ENCODE measurements around the gene PTGR3. TPM values are rescaled to one million over a fixed set of nuclear protein-coding genes. Genes with fewer than 3 reads are reported as not detected.

Gene PTGR3
- total RNA-seq, 2 donors from 2014 or later = 25.6 to 32.2 TPM

- Histone ChIP-seq H3K4me3 (peak overlapping the region; percentile 92 to 97), H3K4me1 (replicated peaks) (no peaks in the 10 kb centered on the region), H3K9me3 (no peaks in the 10 kb centered on the region), H3K27ac (peak overlapping the region; percentile 95 to 97), H3K36me3 (no peaks in the 10 kb centered on the region), H3K27me3 (replicated peaks; ENCODE audit: insufficient read depth) (no peaks in the 10 kb centered on the region)
- TF ChIP-seq POLR2A (IDR thresholded peaks at IDR 0.05) (no peak), POLR2AphosphoS5 (IDR thresholded peaks at IDR 0.05) (no peak)
- TF ChIP-seq, protein P1, sequence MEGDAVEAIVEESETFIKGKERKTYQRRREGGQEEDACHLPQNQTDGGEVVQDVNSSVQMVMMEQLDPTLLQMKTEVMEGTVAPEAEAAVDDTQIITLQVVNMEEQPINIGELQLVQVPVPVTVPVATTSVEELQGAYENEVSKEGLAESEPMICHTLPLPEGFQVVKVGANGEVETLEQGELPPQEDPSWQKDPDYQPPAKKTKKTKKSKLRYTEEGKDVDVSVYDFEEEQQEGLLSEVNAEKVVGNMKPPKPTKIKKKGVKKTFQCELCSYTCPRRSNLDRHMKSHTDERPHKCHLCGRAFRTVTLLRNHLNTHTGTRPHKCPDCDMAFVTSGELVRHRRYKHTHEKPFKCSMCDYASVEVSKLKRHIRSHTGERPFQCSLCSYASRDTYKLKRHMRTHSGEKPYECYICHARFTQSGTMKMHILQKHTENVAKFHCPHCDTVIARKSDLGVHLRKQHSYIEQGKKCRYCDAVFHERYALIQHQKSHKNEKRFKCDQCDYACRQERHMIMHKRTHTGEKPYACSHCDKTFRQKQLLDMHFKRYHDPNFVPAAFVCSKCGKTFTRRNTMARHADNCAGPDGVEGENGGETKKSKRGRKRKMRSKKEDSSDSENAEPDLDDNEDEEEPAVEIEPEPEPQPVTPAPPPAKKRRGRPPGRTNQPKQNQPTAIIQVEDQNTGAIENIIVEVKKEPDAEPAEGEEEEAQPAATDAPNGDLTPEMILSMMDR (IDR thresholded peaks at IDR 0.05) = no peak
- intact Hi-C loops (cut with DNase I) = loop anchor here (5.0 to 10.0 kb wide), 4 partner anchors 40 to 1237 kb away; partner anchors contain the start of gene CNDP2
- WGBS = 4% methylated on average over 26 of the region's 26 CpGs
- DNase-seq (ENCODE audit: low spot score) = no peak
These were observed 1.4 kb downstream of the PTGR3 start for GRCh38 chr18:75207310-75208154.

GRCh38 chr18:75206452-75207309 lies 2.3 kb downstream of the PTGR3 start:
- TF ChIP-seq POLR2AphosphoS5 (IDR thresholded peaks at IDR 0.05) (no peak), POLR2A (IDR thresholded peaks at IDR 0.05) (no peak)
- TF ChIP-seq, protein P1 (IDR thresholded peaks at IDR 0.05) = no peak
- intact Hi-C loops (cut with DNase I) = loop anchor here (5.0 to 10.0 kb wide), 4 partner anchors 41 to 1238 kb away; partner anchors contain the start of gene CNDP2
- peak overlapping the region in 1 of 2 donors; percentile 97 for H3K27ac ChIP-seq
- H3K4me1 ChIP-seq (replicated peaks) = no peaks in the 10 kb centered on the region
- H3K4me3 ChIP-seq = peak overlapping the region in 1 of 2 donors; percentile 97
- 66% methylated on average over 14 of the region's 14 CpGs for WGBS
- DNase-seq (ENCODE audit: low spot score) = no peak
- no peaks in the 10 kb centered on the region for H3K36me3 ChIP-seq
- H3K9me3 ChIP-seq = no peaks in the 10 kb centered on the region
- H3K27me3 ChIP-seq (replicated peaks; ENCODE audit: insufficient read depth) = no peaks in the 10 kb centered on the region

- Histone ChIP-seq H3K9me3 (no peaks in the 10 kb centered on the region), H3K36me3 (no peaks in the 10 kb centered on the region), H3K4me3 (peak overlapping the region in 1 of 2 donors; percentile 10), H3K27me3 (replicated peaks; ENCODE audit: insufficient read depth) (no peaks in the 10 kb centered on the region), H3K4me1 (replicated peaks) (no peaks in the 10 kb centered on the region), H3K27ac (peak overlapping the region; percentile 28 to 45)
- intact Hi-C loops (cut with DNase I) = loop anchor here (5.0 to 10.0 kb wide), 4 partner anchors 42 to 1239 kb away; partner anchors contain the start of gene CNDP2
- DNase-seq (ENCODE audit: low spot score) = no peak
- TF ChIP-seq POLR2AphosphoS5 (IDR thresholded peaks at IDR 0.05) (no peak), POLR2A (IDR thresholded peaks at IDR 0.05) (no peak)
- TF ChIP-seq, protein P1 (IDR thresholded peaks at IDR 0.05) = no peak
- 68% methylated on average over 16 of the region's 16 CpGs for WGBS
These were observed 3.3 kb downstream of the PTGR3 start for GRCh38 chr18:75205514-75206132.

DNA sequence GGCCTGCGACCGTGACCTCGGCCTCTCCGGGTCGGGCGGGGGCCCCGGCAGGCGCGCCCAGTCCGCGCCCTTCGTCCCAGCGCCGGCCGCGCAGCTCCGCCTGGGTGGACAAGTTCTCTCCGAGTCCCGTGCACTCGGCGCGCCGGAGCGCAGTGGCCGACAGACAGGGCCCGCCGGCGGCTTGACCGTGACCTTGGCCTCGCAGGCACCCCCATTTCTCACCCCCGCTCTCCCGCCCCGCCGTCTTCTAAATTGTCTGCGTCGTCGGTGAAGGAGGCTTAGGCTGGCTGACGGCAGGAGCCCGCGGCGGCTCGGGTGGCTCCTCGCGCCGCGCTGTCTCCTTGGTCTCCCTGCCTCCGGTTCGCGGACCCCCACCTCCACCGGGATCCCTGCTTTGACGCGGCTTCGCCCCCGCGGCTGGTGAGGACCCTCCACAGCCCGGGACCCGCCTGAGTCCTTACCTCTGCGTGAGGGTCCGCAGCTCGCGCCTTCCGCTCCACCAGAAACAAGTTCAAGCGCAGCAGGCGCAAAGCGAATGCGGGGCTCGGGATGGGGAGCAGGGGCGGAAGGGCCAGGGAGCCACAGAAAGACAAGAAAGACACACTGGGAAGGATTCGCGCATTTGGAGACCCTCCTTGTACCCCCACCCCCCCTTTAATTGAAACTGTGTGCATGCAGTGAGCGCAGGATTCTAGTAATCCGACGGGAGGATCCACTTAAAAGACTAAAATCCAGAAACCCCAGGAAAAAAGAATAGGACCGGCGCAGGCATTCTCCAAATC lies 4.0 kb downstream of the PTGR3 start:
- H3K27ac ChIP-seq = peak overlapping the region; percentile 34 to 45
- H3K9me3 ChIP-seq = no peaks in the 10 kb centered on the region
- H3K4me3 ChIP-seq = peak overlapping the region; percentile 10 to 12
- 56% methylated on average over 63 of the region's 75 CpGs for WGBS
- H3K4me1 ChIP-seq (replicated peaks) = no peaks in the 10 kb centered on the region
- TF ChIP-seq POLR2A (IDR thresholded peaks at IDR 0.05) (no peak), POLR2AphosphoS5 (IDR thresholded peaks at IDR 0.05) (no peak)
- TF ChIP-seq, protein P1 (IDR thresholded peaks at IDR 0.05) = no peak
- H3K27me3 ChIP-seq (replicated peaks; ENCODE audit: insufficient read depth) = no peaks in the 10 kb centered on the region
- no peaks in the 10 kb centered on the region for H3K36me3 ChIP-seq
- intact Hi-C loops (cut with DNase I) = loop anchor here (5.0 to 10.0 kb wide), 4 partner anchors 42 to 1240 kb away; partner anchors contain the start of gene CNDP2
- DNase-seq (ENCODE audit: low spot score) = no peak
